GM12892 (cell line): ENCODE results near the gene OXNAD1.

Experiments used
- DNase-seq: peaks from one replicate; pipeline ENCODE4 v3.0.0; 2011; ENCODE audit not compliant: insufficient read length
- FAIRE-seq: peaks from 2 replicates; lab custom pipeline; 2011; peaks lifted over from hg19 to GRCh38; lab: Jason Lieb, UNC
- POLR2A ChIP-seq: IDR thresholded peaks from 2 replicates; pipeline ENCODE4 v1.6.1; 2011; ENCODE audit warnings: low read depth, low read length, control low read depth
- POLR2AphosphoS5 ChIP-seq: IDR thresholded peaks from 2 replicates; pipeline ENCODE4 v1.6.1; 2011; ENCODE audit warnings: low read depth, low read length, control low read depth
- TAF1 ChIP-seq: IDR thresholded peaks from 2 replicates; pipeline ENCODE4 v1.6.1; 2011; ENCODE audit warnings: low read depth, mild to moderate bottlenecking, control low read depth, low read length, borderline replicate concordance

Gene OXNAD1

GRCh38 chr3:16236856-16237393 lies 28.1 kb upstream of the OXNAD1 start:
- TF ChIP-seq POLR2A (no peak), POLR2AphosphoS5 (no peak), TAF1 (no peak)
- no peak for FAIRE-seq
- DNase-seq = no peak

- DNase-seq (no peak), FAIRE-seq (no peak)
- TF ChIP-seq TAF1 (no peak), POLR2A (no peak), POLR2AphosphoS5 (no peak)
These were observed 25.8 kb upstream of the OXNAD1 start for GRCh38 chr3:16239086-16239770.

- TF ChIP-seq POLR2AphosphoS5 (no peak), TAF1 (no peak), POLR2A (no peak)
- DNase-seq (no peak), FAIRE-seq (no peak)
These were observed 25.2 kb upstream of the OXNAD1 start for GRCh38 chr3:16239780-16240179.

- TF ChIP-seq TAF1 (no peak), POLR2A (no peak), POLR2AphosphoS5 (no peak)
- no peak for DNase-seq
- FAIRE-seq = no peak
These were observed 24.6 kb upstream of the OXNAD1 start for GRCh38 chr3:16240229-16241023.

GRCh38 chr3:16241225-16241624 lies 23.8 kb upstream of the OXNAD1 start:
- TF ChIP-seq TAF1 (no peak), POLR2A (no peak), POLR2AphosphoS5 (no peak)
- FAIRE-seq = no peak
- no peak for DNase-seq

GRCh38 chr3:16242177-16242576 lies 22.8 kb upstream of the OXNAD1 start:
- FAIRE-seq = no peak
- no peak for TF ChIP-seq POLR2AphosphoS5
- TF ChIP-seq TAF1 = no peak
- TF ChIP-seq POLR2A = no peak
- no peak for DNase-seq

GRCh38 chr3:16243706-16244490 lies 21.1 kb upstream of the OXNAD1 start:
- TF ChIP-seq POLR2AphosphoS5 = no peak
- TF ChIP-seq POLR2A = no peak
- no peak for TF ChIP-seq TAF1
- DNase-seq = no peak
- no peak for FAIRE-seq

GRCh38 chr3:16245609-16246008 lies 19.4 kb upstream of the OXNAD1 start:
- FAIRE-seq = no peak
- no peak for TF ChIP-seq TAF1
- no peak for TF ChIP-seq POLR2A
- TF ChIP-seq POLR2AphosphoS5 = no peak
- no peak for DNase-seq

GRCh38 chr3:16247282-16248061 lies 17.5 kb upstream of the OXNAD1 start:
- peak; percentile 97 for FAIRE-seq
- TF ChIP-seq POLR2A (no peak), POLR2AphosphoS5 (no peak), TAF1 (no peak)
- peak; percentile 41 for DNase-seq

- FAIRE-seq (no peak), DNase-seq (no peak)
- TF ChIP-seq TAF1 (no peak), POLR2A (no peak), POLR2AphosphoS5 (no peak)
These were observed 16.5 kb upstream of the OXNAD1 start for GRCh38 chr3:16248556-16248955.

- FAIRE-seq (no peak), DNase-seq (no peak)
- TF ChIP-seq TAF1 (no peak), POLR2A (no peak), POLR2AphosphoS5 (no peak)
These were observed 15.7 kb upstream of the OXNAD1 start for GRCh38 chr3:16249336-16249735.
